Activated T-helper 1 cell treated with anti-CD3 and anti-CD28 coated beads, Interleukin-12 subunit alpha, Interleukin-12 subunit beta, Interleukin-2, Interleukin-4 antibody, amounts not matched to agents 30 ng/mL and 10 ng/mL and 1 ng/mL, durations not matched to agents 14 hours and 24 hours and 36 hours (primary cell): ENCODE results near the gene EDEM3. TPM values are rescaled to one million over a fixed set of nuclear protein-coding genes. Genes with fewer than 3 reads are reported as not detected.

ENCODE experiments used
- DNase-seq: peaks from one replicate; pipeline ENCODE4 v3.0.0; 2021; ENCODE audit warnings: low spot score
- H3K27ac Mint-ChIP-seq: one replicate; pipeline ENCODE4 v1.8.0; 2021; ENCODE audit warnings: mild to moderate bottlenecking, mixed read lengths
- H3K27me3 Mint-ChIP-seq: one replicate; pipeline ENCODE4 v1.8.0; 2022; ENCODE audit warnings: mild to moderate bottlenecking, moderate library complexity, mixed read lengths; ENCODE audit not compliant: insufficient read depth
- H3K36me3 Mint-ChIP-seq: one replicate; pipeline ENCODE4 v1.8.0; 2021; ENCODE audit warnings: low read depth, mixed read lengths
- H3K4me1 Mint-ChIP-seq: one replicate; pipeline ENCODE4 v1.8.0; 2021; ENCODE audit warnings: low read depth, mixed read lengths
- H3K4me3 Mint-ChIP-seq: one replicate; pipeline ENCODE4 v1.8.0; 2021; ENCODE audit warnings: mild to moderate bottlenecking, moderate library complexity, mixed read lengths
- H3K9me3 Mint-ChIP-seq: one replicate; pipeline ENCODE4 v1.8.0; 2021; ENCODE audit warnings: mixed read lengths
- intact Hi-C: fragments of 100-400 bp; cut with micrococcal nuclease; formaldehyde crosslinking; loops from one replicate; pipeline ENCODE4 v1.15.1; 2024
- total RNA-seq: library from RNA; stranded (reverse); gene quantifications from 2 replicates; pipeline ENCODE4 v1.2.3, GENCODE V29; 2022

The EDEM3 gene
- total RNA-seq, 1 donor from 2014 or later: 23.8 TPM

DNA sequence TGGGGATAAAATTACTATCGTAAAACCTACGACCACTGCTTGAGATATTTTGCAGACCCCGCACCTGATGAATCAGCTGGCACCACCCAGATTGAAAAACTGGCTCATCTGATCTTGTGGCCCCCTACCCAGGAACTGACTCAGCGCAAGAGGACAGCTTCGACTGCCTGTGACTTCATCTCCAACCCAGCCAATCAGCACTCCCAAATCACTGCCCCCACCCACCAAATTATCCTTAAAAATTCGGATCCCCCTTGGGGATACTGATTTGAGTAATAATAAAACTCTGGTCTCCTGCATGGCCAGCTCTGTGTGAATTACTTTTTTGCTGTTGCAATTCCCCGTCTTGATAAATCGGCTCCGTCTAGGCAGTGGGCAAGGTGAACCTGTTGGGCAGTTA is 81.4 kb downstream of the EDEM3 start:
- Mint-ChIP-seq H3K36me3 (no peaks in the 10 kb centered on the region), H3K27me3 (peaks cover 23% of the 10 kb centered on the region), H3K27ac (no peak overlapping the region), H3K4me3 (no peak overlapping the region), H3K4me1 (no peaks in the 10 kb centered on the region), H3K9me3 (no peaks in the 10 kb centered on the region)
- no peak for DNase-seq
- intact Hi-C loops: no loop called here

DNA sequence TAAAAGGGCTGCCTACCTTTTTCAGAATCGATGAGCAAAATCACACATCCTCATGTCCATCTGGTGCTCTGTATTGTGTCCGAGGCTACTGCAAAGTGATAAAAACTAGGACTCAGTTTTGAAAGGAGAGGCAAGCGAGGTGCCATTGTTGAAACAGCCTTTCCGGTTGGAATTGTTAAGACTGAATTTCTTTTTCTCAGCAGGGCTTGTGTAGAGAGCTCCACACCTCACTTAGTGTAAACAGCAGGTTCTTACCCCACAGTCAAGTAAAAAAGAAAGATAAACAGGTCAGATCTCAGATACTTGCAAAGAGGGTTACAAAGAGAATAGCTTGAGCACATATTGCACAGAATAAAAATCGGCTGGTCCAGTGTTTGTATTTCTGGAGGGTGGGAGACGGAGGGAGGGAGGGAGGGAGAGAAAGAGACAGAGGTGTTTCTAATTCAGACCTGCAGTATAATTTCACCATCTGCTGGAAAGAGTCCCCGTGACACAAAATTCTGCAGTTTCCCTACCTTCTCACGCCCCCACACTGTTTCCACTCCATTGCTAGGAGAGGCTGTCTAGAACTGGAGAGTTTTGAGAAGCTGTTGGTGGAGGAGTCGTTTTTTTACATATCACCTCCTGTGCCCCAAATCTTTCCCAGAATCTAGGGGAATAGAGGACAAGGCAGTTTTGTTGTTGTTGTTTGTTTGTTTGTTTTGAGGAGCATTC is 82.5 kb downstream of the EDEM3 start:
- no peak for DNase-seq
- H3K27ac Mint-ChIP-seq: no peak overlapping the region
- H3K36me3 Mint-ChIP-seq: no peaks in the 10 kb centered on the region
- intact Hi-C loops: no loop called here
- no peak overlapping the region for H3K4me3 Mint-ChIP-seq
- no peaks in the 10 kb centered on the region for H3K4me1 Mint-ChIP-seq
- H3K27me3 Mint-ChIP-seq: peaks cover 26% of the 10 kb centered on the region
- no peaks in the 10 kb centered on the region for H3K9me3 Mint-ChIP-seq

DNA sequence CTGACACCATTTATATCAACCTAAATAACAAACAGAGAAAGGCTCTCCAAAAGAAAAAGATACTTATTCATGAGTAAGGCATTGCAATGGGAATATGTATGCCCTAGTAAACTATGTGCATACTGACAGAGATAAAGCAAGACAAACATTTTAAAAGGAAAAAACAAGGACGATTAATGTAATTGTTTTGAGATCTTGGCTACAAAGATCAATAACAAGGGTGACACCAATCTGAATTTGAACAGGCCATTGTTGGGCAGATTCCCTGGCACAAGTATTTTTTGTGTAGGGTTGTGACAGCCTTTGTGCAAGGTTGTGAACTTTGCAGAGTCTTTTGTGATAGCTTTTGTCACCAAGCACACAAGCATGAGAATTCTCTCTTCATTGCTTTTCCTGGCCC is 85.3 kb downstream of the EDEM3 start:
- Mint-ChIP-seq H3K4me1 (no peaks in the 10 kb centered on the region), H3K4me3 (no peak overlapping the region), H3K27ac (no peak overlapping the region), H3K27me3 (peaks cover 29% of the 10 kb centered on the region), H3K9me3 (no peaks in the 10 kb centered on the region), H3K36me3 (no peaks in the 10 kb centered on the region)
- no peak for DNase-seq
- intact Hi-C loops: loop anchor here (10.0 kb wide), 1 partner anchor 445 kb away; no protein-coding TSS in a partner anchor

DNA sequence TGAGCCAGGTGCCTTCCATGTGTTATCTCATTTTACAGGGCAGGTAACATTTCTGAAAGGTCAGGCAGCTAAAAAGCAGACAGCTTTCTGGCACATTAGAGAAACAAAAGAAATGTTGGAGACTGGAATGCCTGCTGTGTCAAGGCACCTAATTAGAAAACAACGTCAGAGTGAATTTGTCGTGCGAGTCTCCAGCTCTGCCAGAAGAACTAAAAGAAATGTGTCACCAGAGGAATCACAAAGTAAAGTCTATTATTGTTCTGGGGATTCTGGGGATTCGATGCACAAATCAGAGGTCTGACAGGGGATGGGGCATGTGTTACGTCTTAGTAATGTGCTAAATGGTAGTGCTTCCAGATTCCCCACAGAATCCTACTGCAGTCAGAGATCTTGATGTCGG is 89.3 kb downstream of the EDEM3 start:
- no peak for DNase-seq
- H3K27me3 Mint-ChIP-seq: peaks cover 18% of the 10 kb centered on the region
- intact Hi-C loops: loop anchor here (10.0 kb wide), 1 partner anchor 441 kb away; no protein-coding TSS in a partner anchor
- no peak overlapping the region for H3K4me3 Mint-ChIP-seq
- no peak overlapping the region for H3K27ac Mint-ChIP-seq
- no peaks in the 10 kb centered on the region for H3K36me3 Mint-ChIP-seq
- no peaks in the 10 kb centered on the region for H3K4me1 Mint-ChIP-seq
- no peaks in the 10 kb centered on the region for H3K9me3 Mint-ChIP-seq

DNA sequence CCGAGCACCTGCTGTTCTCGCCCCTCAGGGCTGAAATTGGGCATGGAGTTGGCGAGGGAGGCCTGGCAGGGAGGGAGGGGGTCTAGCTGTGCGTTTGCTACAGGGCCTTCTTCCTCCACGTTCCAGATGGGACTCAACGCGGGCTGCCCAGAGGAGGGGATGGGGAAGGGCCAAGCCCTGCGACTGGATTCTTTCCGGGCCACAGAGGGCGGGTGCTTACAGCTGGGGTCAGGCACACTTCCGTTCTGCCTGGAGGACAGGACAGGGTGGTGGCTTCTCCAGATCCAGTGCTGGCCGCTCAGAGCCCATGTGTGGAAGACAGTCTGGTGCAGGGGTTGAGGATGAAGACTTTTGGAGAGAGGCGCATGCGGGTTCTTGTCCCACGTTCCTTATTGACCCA is 90.0 kb downstream of the EDEM3 start:
- intact Hi-C loops: loop anchor here (1.0 to 10.0 kb wide), 2 partner anchors 440 to 589 kb away; no protein-coding TSS in a partner anchor
- peaks cover 18% of the 10 kb centered on the region for H3K27me3 Mint-ChIP-seq
- no peak for DNase-seq
- H3K4me3 Mint-ChIP-seq: no peak overlapping the region
- H3K4me1 Mint-ChIP-seq: no peaks in the 10 kb centered on the region
- no peak overlapping the region for H3K27ac Mint-ChIP-seq
- no peaks in the 10 kb centered on the region for H3K9me3 Mint-ChIP-seq
- H3K36me3 Mint-ChIP-seq: no peaks in the 10 kb centered on the region

DNA sequence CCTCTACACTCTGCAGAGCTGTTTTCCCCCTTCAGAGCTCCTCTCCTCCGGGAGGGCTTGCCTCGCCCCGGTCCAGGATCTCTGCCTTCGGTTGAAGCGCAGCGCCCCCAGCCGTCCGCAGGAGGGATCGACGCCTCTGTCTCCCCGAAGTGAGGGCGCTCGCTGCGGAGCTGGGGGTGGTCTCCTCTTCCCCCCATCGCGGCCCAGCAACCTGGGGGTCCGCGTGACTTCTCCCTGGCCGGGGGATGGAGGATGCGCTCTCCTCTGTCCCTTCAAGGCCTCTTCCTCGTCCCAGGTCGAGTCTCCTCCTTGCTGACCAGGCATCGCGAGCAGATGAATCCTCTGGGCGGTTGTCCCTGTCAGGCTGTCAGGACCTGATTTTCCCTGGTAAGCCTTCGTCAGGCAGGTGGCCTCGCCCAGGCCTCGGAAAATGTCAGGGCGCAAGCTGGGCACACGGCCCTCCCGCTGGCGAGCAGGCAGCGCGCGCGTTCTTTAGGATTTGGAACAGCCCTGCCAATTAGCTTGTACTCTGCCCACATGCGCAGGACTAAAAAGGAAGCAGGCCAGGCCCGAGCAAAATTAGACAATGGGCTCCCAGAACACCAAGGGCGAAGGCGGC is 90.5 kb downstream of the EDEM3 start:
- H3K36me3 Mint-ChIP-seq: no peaks in the 10 kb centered on the region
- no peak overlapping the region for H3K27ac Mint-ChIP-seq
- no peaks in the 10 kb centered on the region for H3K4me1 Mint-ChIP-seq
- DNase-seq: peak; percentile 13
- H3K9me3 Mint-ChIP-seq: no peaks in the 10 kb centered on the region
- H3K27me3 Mint-ChIP-seq: peaks cover 18% of the 10 kb centered on the region
- intact Hi-C loops: loop anchor here (1.0 to 10.0 kb wide), 2 partner anchors 439 to 589 kb away; no protein-coding TSS in a partner anchor
- no peak overlapping the region for H3K4me3 Mint-ChIP-seq

DNA sequence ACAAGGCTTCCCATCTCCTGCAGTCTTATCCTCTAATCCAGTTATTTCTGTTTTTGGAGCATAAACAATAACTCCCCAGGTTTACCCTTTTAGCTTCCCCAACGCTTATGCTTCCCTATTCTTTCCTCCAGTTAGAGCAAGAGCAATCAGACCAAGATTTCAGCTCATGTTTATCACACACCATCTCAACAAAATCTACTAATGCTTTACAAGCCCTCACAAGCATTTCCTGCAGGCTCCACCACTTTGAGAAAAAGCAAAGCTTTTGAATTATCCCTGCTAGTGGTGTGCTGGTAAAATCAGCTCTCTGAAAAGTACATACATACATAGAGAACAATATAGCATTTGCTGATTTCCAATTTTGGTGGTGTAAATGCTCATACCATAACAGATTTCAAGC is 92.9 kb downstream of the EDEM3 start:
- H3K27me3 Mint-ChIP-seq: peaks cover 21% of the 10 kb centered on the region
- DNase-seq: no peak
- no peaks in the 10 kb centered on the region for H3K9me3 Mint-ChIP-seq
- no peaks in the 10 kb centered on the region for H3K36me3 Mint-ChIP-seq
- intact Hi-C loops: loop anchor here (10.0 kb wide), 1 partner anchor 437 kb away; no protein-coding TSS in a partner anchor
- no peaks in the 10 kb centered on the region for H3K4me1 Mint-ChIP-seq
- H3K4me3 Mint-ChIP-seq: no peak overlapping the region
- H3K27ac Mint-ChIP-seq: no peak overlapping the region

DNA sequence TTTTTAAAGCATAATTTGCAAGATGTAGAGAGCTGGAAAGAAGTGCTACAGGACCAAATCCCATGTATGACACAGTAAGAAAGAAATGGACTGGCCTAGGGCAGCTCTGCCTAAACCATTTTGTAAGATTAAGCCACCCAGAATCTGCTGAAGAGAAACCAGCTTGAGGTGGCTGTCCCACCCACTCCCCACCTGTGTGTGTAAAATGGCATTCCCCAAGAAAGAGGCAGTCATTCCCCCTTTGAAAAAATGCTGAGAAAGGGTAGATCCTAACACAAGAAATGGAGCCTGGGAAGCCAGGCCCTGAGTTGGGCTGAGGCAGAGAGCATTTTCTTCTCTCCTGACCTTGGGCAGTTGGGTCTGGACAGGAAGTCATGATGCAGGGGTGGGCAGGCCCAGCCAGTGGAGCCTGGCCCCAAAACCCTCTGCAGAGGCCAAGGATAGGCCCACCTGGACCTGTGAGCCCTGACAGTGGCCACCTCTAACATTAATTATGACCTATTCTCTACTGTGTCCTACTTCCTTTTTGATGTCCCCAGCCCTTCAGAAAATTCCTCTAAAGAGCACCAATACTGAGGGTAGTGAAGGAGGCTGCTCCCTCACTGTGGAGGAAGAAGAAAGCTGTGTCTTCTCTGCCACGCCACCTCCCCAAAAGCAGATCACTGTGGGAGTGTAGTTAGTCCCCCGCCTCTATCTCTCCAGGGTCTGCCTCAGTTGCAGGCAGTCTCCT is 94.0 kb downstream of the EDEM3 start:
- no peaks in the 10 kb centered on the region for H3K9me3 Mint-ChIP-seq
- H3K27me3 Mint-ChIP-seq: peaks cover 20% of the 10 kb centered on the region

DNA sequence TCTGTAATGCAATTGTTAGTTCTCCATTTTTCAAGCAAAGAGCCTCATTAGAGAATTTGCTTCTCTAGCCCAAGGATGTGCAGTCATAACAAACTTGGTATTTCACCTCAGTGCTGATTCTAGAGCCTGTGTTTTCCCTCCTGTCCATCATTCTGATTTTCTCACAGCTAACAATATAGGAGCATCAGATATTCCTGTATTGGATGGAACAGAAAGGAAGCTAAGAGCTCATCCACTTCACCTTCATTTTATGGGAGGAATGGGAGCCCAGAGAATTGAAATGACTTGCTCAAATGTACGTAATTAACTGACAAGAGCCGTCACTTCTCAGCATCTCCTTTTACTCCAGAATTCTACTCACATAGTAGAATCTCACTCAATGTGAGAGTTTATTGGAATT is 96.6 kb downstream of the EDEM3 start:
- no peaks in the 10 kb centered on the region for H3K36me3 Mint-ChIP-seq
- no peak overlapping the region for H3K4me3 Mint-ChIP-seq
- no peak overlapping the region for H3K27ac Mint-ChIP-seq
- peaks cover 17% of the 10 kb centered on the region for H3K27me3 Mint-ChIP-seq
- DNase-seq: no peak
- intact Hi-C loops: no loop called here
- H3K9me3 Mint-ChIP-seq: no peaks in the 10 kb centered on the region
- H3K4me1 Mint-ChIP-seq: no peaks in the 10 kb centered on the region

More for the DNA sequence above, 94.0 kb downstream of the EDEM3 start:
- Mint-ChIP-seq H3K4me1 (no peaks in the 10 kb centered on the region), H3K27ac (no peak overlapping the region), H3K4me3 (no peak overlapping the region), H3K36me3 (no peaks in the 10 kb centered on the region)
- no peak for DNase-seq
- intact Hi-C loops: loop anchor here (10.0 kb wide), 1 partner anchor 436 kb away; no protein-coding TSS in a partner anchor

DNA sequence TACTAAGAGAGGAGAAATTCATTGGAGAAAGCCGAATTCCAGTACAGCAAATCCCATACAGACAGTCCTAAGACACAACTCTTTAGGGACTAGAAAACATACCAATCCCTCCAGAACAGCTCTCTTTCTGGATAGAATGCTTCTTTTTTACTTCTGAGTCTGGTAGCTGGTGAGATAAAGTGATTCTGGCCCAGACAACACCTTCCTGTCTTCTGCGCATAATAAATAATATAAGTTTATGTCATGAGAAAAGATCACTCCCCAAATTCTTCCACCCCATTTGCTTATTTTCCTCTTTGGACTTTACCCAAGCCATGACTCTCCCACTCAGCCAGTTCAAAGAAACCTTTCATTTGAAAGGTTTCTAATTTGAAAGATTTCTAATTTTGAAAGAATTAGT is 98.4 kb downstream of the EDEM3 start:
- Mint-ChIP-seq H3K27me3 (peaks cover 16% of the 10 kb centered on the region), H3K4me1 (no peaks in the 10 kb centered on the region), H3K9me3 (peaks cover 3% of the 10 kb centered on the region), H3K36me3 (no peaks in the 10 kb centered on the region), H3K4me3 (no peak overlapping the region), H3K27ac (no peak overlapping the region)
- no peak for DNase-seq
- intact Hi-C loops: no loop called here

DNA sequence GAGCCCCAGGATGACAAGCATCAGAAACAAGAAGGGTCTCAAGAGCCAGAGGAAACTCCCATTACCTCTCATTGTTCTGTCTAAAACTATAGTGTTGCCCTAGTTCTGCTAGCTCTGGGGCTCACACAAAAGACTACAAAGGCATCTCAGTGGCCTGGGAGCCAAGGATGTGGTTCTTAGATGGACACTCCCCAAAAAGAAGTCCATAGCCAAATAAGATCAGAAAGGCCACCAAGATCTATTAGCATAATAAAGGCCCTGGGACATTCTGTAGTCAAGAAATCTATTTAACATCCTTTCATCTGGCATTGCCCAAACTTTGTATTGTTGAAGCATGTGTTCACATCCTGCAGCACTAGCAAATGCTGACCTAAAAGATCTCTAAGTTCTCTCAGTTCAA is 99.5 kb downstream of the EDEM3 start:
- no peak overlapping the region for H3K4me3 Mint-ChIP-seq
- H3K9me3 Mint-ChIP-seq: peaks cover 3% of the 10 kb centered on the region
- H3K4me1 Mint-ChIP-seq: no peaks in the 10 kb centered on the region
- H3K27me3 Mint-ChIP-seq: peaks cover 16% of the 10 kb centered on the region
- DNase-seq: no peak
- intact Hi-C loops: no loop called here
- no peaks in the 10 kb centered on the region for H3K36me3 Mint-ChIP-seq
- no peak overlapping the region for H3K27ac Mint-ChIP-seq

DNA sequence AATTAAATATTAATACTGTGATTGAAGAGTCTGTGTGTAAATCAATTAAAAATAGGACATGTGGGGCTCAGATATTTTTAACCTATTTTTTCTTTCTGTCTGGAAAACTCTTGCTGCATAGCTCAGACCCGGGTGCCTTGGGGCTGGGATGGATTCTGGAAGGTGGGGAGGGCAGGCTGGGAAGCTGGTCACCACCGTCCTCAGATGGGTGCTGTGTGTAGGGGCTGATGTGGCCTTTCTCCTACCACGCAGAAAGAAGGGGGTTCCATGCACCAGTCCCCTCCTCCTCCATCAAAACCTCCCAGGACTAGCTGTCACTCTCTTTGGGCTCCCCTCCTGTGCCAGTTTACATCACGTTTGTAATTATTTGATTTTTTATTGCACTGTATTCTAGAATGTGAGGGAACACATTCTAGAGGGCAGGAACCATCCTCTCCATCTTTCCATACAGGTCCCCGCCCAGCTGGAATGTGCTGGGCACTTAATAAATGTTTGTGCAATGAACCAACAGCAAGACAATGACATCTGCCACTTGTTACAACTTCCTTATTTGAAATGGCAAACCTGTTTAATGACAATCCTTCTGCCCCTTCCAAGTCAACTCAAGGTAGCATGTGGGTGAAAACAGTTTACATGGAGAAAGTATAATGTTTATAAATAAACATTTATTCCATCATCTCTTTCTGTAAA is 104.3 kb downstream of the EDEM3 start:
- Mint-ChIP-seq H3K4me3 (no peak overlapping the region), H3K27me3 (peaks cover 3% of the 10 kb centered on the region)
- intact Hi-C loops: no loop called here

More for the DNA sequence above, 104.3 kb downstream of the EDEM3 start:
- no peak for DNase-seq
- no peaks in the 10 kb centered on the region for H3K4me1 Mint-ChIP-seq
- H3K36me3 Mint-ChIP-seq: no peaks in the 10 kb centered on the region
- peaks cover 3% of the 10 kb centered on the region for H3K9me3 Mint-ChIP-seq
- no peak overlapping the region for H3K27ac Mint-ChIP-seq
